Activated CD4-positive, alpha-beta T cell treated with anti-CD3 and anti-CD28 coated beads, Interleukin-2, amount 10 ng/mL, durations not matched to agents 24 days and 14 days (primary cell): ENCODE data around the gene FMNL2. TPM values are rescaled to one million over a fixed set of nuclear protein-coding genes. Genes with fewer than 3 reads are reported as not detected.
A peak's percentile ranks its signal among the peaks of the same experiment; 100 is the strongest.

Source experiments
- DNase-seq: peaks from one replicate; pipeline ENCODE4 v3.0.0; 2022
- H3K27ac Mint-ChIP-seq: one replicate; pipeline ENCODE4 v1.8.0; 2022; ENCODE audit warnings: mild to moderate bottlenecking, mixed read lengths
- H3K27me3 Mint-ChIP-seq: one replicate; pipeline ENCODE4 v1.8.0; 2022; ENCODE audit warnings: mixed read lengths
- H3K36me3 Mint-ChIP-seq: one replicate; pipeline ENCODE4 v1.8.0; 2022; ENCODE audit warnings: low read depth, mild to moderate bottlenecking, mixed read lengths
- H3K4me1 Mint-ChIP-seq: one replicate; pipeline ENCODE4 v1.8.0; 2021; ENCODE audit warnings: mixed read lengths
- H3K4me3 Mint-ChIP-seq: one replicate; pipeline ENCODE4 v1.8.0; 2022; ENCODE audit warnings: mild to moderate bottlenecking, moderate library complexity, mixed read lengths
- H3K9me3 Mint-ChIP-seq: one replicate; pipeline ENCODE4 v1.8.0; 2021; ENCODE audit warnings: mixed read lengths
- intact Hi-C: fragments of 100-400 bp; cut with micrococcal nuclease; formaldehyde crosslinking; loops from one replicate; pipeline ENCODE4 v1.15.1; 2023
- total RNA-seq: library from RNA; stranded (reverse); gene quantifications from 2 replicates; pipeline ENCODE4 v1.2.3, GENCODE V29; 2022

FMNL2 gene
- total RNA-seq, 1 donor from 2014 or later = 14.9 TPM

DNA sequence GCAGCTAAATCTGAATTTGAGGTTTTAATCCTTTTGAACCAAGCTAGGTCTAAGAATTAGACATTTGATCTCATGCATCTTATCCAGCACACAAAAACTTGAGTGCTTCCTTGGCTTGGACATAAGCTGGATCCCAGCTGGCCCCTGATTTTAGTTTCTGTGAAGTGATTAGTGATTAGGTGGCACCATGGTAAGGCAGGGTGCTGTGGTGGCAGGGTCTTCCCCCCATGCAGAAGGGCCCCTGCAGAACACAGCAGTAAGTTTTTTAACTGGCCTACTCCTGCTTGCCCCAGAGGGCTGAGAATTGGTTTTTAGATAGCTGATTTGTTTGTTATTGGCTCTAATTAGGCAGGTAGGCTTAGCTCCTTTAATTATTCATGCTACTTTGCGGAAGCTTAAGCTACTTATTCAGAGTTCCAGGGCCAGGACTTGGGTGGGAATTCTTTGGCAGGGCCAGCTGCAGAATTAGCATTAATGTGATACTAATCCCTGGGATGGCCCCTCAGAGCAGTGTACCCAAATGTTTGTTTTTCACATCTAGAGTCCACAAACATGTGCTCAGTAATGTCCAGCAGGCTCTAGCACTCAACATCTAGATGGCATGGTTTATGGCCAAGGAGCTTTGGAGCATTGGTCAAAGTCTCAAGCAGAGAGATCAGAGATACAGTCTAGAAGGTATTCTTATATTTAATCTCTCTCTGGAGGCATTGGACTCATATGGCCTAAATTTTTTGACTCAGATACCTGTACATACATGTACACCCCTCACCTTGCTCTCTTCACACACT lies 99.6 kb downstream of the FMNL2 start:
- no peaks in the 10 kb centered on the region for H3K4me1 Mint-ChIP-seq
- no peaks in the 10 kb centered on the region for H3K36me3 Mint-ChIP-seq
- DNase-seq = no peak
- H3K4me3 Mint-ChIP-seq = no peak overlapping the region
- intact Hi-C loops = no loop called here
- no peaks in the 10 kb centered on the region for H3K27me3 Mint-ChIP-seq
- H3K27ac Mint-ChIP-seq = no peak overlapping the region
- H3K9me3 Mint-ChIP-seq = no peaks in the 10 kb centered on the region

DNA sequence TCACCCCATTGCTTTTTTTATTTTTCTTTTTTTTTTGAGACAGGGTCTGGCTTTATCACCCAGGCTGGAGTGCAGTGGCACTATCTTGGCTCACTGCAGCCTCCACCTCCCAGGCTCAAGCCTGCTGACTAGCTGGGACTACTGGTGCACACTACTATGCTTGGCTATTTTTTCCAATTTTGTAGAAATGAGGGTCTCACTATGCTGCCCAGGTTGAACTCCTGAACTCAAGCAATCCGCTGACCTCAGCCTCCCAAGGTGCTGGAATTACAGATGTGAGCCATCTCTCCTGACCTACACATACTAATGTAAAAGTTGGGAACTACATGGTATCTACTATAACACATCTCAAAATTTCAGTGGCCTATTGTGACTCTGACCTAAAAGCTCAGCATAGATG lies 101.2 kb downstream of the FMNL2 start:
- H3K27me3 Mint-ChIP-seq = peaks cover 2% of the 10 kb centered on the region
- no peak for DNase-seq
- no peak overlapping the region for H3K27ac Mint-ChIP-seq
- no peaks in the 10 kb centered on the region for H3K36me3 Mint-ChIP-seq
- peaks cover 3% of the 10 kb centered on the region for H3K4me1 Mint-ChIP-seq
- H3K4me3 Mint-ChIP-seq = no peak overlapping the region
- intact Hi-C loops = no loop called here
- H3K9me3 Mint-ChIP-seq = no peaks in the 10 kb centered on the region

DNA sequence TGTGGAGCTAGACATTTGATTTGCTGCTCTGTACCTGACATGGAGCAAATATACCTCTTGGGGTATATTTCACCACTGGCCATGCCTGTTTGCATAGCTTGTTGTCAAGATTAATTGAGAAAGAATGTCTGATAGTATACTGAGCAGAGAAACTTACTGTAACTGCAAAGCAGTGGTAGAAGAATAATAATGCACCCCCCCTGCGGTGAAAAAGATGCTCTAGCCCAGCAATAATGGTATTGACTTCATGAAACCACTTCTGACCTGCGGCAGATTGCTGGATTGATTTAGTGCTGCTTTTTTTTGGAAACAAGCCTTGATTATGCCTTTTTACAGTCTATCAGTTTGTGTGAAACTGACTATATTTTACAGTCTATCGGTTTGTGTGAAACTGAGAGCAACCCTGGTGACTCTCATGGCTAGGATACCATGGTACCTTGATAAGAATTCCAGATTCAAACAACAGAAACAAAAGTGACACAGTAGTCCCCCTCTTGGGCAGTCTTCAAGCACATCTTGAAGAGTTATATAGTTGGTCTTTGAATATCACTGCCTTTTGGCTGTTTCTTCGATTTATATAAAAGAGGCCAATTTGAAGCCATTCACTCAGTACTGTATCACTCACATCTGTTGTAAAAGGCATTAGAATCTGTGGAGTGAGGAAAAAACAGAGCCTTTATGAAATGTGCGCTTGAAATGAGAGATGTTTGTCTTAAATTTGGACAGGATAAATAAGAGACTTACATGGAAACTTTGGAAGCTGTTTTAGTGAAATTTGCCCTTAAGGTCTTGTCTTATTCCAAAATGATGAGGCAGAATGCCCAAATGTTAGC lies 102.5 kb downstream of the FMNL2 start:
- Mint-ChIP-seq H3K4me3 (no peak overlapping the region), H3K27me3 (peaks cover 2% of the 10 kb centered on the region), H3K27ac (no peak overlapping the region), H3K4me1 (peaks cover 3% of the 10 kb centered on the region), H3K36me3 (no peaks in the 10 kb centered on the region), H3K9me3 (no peaks in the 10 kb centered on the region)
- intact Hi-C loops = no loop called here
- DNase-seq = no peak

DNA sequence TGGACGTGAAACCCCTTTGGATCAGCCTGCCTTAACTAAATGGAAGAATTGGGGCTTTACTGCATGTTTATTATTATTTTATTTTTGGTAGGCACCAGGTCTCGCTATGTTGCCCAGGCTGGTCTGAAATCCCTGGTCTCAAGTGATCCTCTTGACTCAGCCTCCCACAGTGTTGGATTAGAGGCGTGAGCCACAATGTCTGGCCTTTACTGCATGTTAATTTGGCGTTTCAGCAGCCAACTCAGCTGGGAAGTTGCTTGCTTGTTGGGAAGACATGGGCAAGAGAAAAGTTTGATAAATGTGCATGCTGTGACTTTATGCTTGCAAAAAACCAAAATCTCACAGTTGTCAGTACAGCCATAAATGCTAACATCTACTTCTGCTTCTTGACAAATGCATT lies 105.1 kb downstream of the FMNL2 start:
- no peak overlapping the region for H3K4me3 Mint-ChIP-seq
- no peak for DNase-seq
- H3K4me1 Mint-ChIP-seq = peaks cover 3% of the 10 kb centered on the region
- H3K9me3 Mint-ChIP-seq = no peaks in the 10 kb centered on the region
- no peak overlapping the region for H3K27ac Mint-ChIP-seq
- intact Hi-C loops = no loop called here
- peaks cover 6% of the 10 kb centered on the region for H3K27me3 Mint-ChIP-seq
- no peaks in the 10 kb centered on the region for H3K36me3 Mint-ChIP-seq

DNA sequence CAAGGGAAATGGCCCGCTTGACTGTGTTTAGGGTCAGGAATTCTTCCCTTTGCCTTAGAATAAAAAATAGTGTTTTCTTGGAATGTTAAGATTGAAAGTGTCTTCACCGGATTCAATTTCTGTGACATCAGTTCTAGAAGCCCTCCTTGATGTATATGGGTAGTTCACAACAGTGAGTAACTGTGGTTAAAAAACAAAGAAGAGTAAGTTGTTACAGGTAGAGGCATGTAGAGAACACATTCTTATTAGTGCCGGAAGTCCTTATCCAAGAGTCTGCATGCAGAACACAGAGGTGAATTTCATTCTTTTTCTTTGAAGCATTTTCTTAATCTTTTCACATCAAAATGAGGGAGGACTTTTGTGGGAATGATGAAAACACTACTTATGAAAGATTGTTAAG lies 105.5 kb downstream of the FMNL2 start:
- intact Hi-C loops = no loop called here
- no peak overlapping the region for H3K4me3 Mint-ChIP-seq
- no peaks in the 10 kb centered on the region for H3K36me3 Mint-ChIP-seq
- H3K27ac Mint-ChIP-seq = no peak overlapping the region
- peaks cover 6% of the 10 kb centered on the region for H3K27me3 Mint-ChIP-seq
- no peaks in the 10 kb centered on the region for H3K9me3 Mint-ChIP-seq
- peaks cover 3% of the 10 kb centered on the region for H3K4me1 Mint-ChIP-seq
- no peak for DNase-seq

DNA sequence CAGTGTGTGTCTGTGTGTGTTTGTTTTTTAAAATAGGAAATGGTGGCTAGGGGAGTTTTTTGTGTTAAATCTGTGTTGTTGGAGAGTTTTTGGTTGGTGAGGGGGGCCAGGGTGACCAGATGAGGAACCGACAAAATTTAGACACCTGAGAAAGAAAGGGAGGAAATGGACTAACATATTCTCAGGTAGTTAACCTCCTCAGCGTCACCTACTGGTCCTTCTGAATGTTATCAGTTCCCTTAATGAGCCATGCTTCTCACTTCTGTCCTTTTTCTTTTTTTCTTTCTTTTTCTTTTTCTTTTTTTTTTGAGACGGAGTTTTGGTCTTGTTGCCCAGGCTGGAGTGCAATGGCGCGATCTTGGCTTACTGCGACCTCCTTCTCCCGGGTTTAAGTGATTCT lies 107.0 kb downstream of the FMNL2 start:
- DNase-seq = no peak
- Mint-ChIP-seq H3K36me3 (no peaks in the 10 kb centered on the region), H3K9me3 (no peaks in the 10 kb centered on the region), H3K27ac (no peak overlapping the region), H3K4me1 (peaks cover 11% of the 10 kb centered on the region), H3K4me3 (no peak overlapping the region), H3K27me3 (peaks cover 6% of the 10 kb centered on the region)
- intact Hi-C loops = no loop called here

DNA sequence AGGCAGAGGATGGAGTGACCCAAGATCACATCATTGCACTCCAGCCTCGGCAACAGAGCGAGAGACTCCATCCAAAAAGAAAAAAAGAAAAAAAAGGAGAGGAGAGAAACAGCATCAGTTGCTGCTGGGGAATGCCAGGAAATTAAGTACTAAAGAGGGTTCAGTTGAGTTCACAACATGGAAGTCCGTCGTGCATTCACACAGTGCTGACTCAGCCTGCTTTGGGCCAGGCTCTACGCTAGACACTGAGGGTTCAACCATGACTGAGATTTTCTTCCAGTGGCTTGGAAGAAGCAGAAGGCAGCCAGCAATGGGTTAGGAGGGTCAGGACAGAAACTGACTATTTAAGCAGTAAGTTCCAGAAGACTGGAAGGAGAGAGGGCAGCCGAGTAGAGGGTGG lies 108.8 kb downstream of the FMNL2 start:
- Mint-ChIP-seq H3K4me1 (peaks cover 14% of the 10 kb centered on the region), H3K36me3 (no peaks in the 10 kb centered on the region), H3K27ac (no peak overlapping the region), H3K4me3 (no peak overlapping the region), H3K27me3 (peaks cover 6% of the 10 kb centered on the region), H3K9me3 (peaks cover 4% of the 10 kb centered on the region)
- DNase-seq = no peak
- intact Hi-C loops = no loop called here

DNA sequence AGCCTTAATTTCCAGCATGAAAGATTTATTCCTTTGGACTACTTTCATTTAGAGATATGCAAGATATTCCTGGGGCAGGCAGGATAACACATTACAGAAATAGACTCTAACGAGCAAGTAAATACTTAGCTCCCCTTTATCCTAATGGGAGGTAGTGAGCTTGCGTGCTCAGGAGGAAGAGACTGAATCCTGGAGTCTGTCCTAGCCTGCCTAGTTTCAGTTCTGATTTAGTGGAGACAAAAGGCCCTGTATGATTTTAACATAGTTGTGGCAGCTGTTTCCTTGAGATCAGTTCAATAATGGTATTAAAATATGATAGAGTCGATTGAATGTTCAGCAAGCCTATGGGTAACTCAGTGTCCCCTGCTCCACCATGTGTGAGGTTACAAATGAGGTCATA lies 109.5 kb downstream of the FMNL2 start:
- intact Hi-C loops = no loop called here
- Mint-ChIP-seq H3K9me3 (peaks cover 4% of the 10 kb centered on the region), H3K27ac (no peak overlapping the region), H3K27me3 (peaks cover 6% of the 10 kb centered on the region), H3K36me3 (no peaks in the 10 kb centered on the region), H3K4me3 (no peak overlapping the region), H3K4me1 (peaks cover 14% of the 10 kb centered on the region)
- no peak for DNase-seq

DNA sequence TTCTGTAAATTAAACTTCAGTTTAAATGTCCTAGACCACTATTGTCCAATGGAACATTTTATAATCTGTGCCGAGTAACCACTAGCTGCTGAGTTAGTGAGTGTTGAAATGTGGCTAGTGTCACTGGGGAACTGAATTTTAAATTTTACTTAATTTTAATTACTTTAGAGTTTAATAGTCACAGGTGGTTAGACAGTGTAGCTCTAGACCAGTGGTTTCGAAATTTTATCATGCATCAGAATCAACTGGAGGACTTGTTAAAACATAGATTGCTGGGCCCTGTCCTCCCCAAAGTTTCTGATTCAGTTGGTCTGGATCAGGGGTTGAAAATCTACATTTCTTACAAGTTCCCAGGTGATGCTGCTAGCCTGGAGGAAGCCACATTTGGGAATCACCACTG lies 110.4 kb downstream of the FMNL2 start:
- peaks cover 13% of the 10 kb centered on the region for H3K4me1 Mint-ChIP-seq
- H3K4me3 Mint-ChIP-seq = no peak overlapping the region
- peaks cover 4% of the 10 kb centered on the region for H3K9me3 Mint-ChIP-seq
- peaks cover 6% of the 10 kb centered on the region for H3K27me3 Mint-ChIP-seq
- intact Hi-C loops = loop anchor here (1.0 to 5.0 kb wide), 2 partner anchors 30 to 127 kb away; no protein-coding TSS in a partner anchor
- H3K27ac Mint-ChIP-seq = peak overlapping the region; percentile 45
- no peak for DNase-seq
- H3K36me3 Mint-ChIP-seq = no peaks in the 10 kb centered on the region

DNA sequence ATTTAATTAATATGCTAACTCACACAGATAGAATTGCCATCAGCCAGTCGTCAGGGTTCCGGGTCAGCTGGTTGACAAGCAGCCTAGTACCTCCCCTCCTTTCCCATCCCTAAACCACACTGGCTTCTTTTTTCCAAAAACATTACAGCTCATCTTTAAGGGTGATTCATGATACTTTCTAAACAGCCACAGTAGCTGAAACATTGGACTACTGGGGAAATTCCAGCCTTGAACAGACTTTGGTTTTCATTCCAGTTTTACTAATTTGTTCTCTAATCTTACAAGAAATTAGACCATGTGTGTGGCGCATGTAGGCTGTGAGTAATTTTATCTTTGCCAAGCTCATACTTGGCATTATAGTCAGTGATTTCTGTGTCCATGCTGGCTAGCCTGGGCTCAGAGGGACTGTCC lies 110.8 kb downstream of the FMNL2 start:
- no peak for DNase-seq
- Mint-ChIP-seq H3K4me3 (no peak overlapping the region), H3K4me1 (peaks cover 11% of the 10 kb centered on the region), H3K27ac (peak overlapping the region; percentile 45), H3K9me3 (peaks cover 4% of the 10 kb centered on the region), H3K36me3 (no peaks in the 10 kb centered on the region), H3K27me3 (peaks cover 6% of the 10 kb centered on the region)
- intact Hi-C loops = loop anchor here (1.0 to 5.0 kb wide), 2 partner anchors 30 to 127 kb away; no protein-coding TSS in a partner anchor

DNA sequence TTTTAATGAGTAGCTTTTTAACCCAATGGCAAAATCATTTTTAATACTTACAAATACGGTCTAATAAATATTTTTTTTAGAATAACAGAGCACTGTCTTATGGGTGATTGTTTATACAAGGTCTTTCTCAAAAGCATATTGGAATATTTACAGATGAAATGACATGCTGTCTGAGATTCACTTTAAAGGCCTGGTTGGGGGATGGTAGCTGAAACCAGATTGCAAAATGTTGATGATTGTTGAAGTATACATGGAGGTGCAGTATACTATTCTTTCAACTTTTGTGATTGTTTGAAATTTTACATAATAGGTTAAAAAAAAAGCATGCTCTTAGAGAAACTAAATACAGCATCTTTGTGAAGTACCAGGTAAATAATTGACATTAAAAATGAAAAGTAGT lies 111.2 kb downstream of the FMNL2 start:
- H3K27ac Mint-ChIP-seq = no peak overlapping the region
- H3K36me3 Mint-ChIP-seq = no peaks in the 10 kb centered on the region
- H3K9me3 Mint-ChIP-seq = peaks cover 4% of the 10 kb centered on the region
- H3K4me3 Mint-ChIP-seq = no peak overlapping the region
- intact Hi-C loops = loop anchor here (5.0 kb wide), 1 partner anchor 126 kb away; no protein-coding TSS in a partner anchor
- H3K27me3 Mint-ChIP-seq = peaks cover 6% of the 10 kb centered on the region
- DNase-seq = no peak
- peaks cover 11% of the 10 kb centered on the region for H3K4me1 Mint-ChIP-seq

DNA sequence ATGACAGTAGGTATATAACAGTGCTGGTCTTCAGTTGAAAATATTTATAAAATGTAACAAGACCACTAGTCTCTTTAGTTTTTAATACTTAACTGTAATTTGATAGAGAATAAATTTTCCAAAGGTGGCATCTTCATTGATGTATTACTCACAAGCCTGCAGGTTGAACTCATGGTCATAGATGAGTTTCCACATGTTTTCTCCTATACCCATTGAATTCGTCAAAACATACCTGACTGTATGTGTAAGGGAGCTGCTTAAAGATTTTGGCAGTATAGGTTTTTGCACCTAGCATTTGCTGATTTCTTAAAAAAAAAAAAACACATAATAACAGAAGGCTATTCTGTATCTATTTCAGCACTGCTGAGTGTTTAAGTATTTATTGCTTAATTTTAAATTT lies 112.9 kb downstream of the FMNL2 start:
- Mint-ChIP-seq H3K9me3 (peaks cover 4% of the 10 kb centered on the region), H3K27ac (no peak overlapping the region), H3K4me1 (peaks cover 11% of the 10 kb centered on the region), H3K36me3 (no peaks in the 10 kb centered on the region), H3K4me3 (no peak overlapping the region), H3K27me3 (peaks cover 6% of the 10 kb centered on the region)
- no peak for DNase-seq
- intact Hi-C loops = loop anchor here (5.0 kb wide), 1 partner anchor 124 kb away; no protein-coding TSS in a partner anchor

DNA sequence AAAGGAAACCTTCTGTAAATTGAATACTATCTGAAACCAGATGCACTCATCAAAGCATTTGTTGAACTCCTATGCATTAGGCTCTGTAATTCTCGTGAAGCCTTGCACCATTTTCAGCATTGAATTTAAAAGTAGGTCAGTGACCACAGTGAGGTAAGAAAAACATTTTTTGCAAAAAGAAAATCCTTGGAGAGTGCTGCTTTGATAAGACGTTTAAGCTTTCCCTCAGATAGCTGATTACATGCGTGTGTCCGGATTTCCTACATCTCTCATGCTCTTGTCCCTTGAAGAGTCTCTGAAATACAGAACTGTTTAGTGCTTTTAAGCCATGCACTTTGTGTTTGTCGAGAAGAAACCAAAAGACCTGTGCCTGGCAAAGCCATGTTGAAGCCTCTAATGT lies 113.6 kb downstream of the FMNL2 start:
- no peak overlapping the region for H3K27ac Mint-ChIP-seq
- no peaks in the 10 kb centered on the region for H3K36me3 Mint-ChIP-seq
- peaks cover 4% of the 10 kb centered on the region for H3K9me3 Mint-ChIP-seq
- peaks cover 2% of the 10 kb centered on the region for H3K27me3 Mint-ChIP-seq
- H3K4me1 Mint-ChIP-seq = peaks cover 11% of the 10 kb centered on the region
- intact Hi-C loops = loop anchor here (5.0 kb wide), 1 partner anchor 124 kb away; no protein-coding TSS in a partner anchor
- DNase-seq = no peak
- H3K4me3 Mint-ChIP-seq = no peak overlapping the region

DNA sequence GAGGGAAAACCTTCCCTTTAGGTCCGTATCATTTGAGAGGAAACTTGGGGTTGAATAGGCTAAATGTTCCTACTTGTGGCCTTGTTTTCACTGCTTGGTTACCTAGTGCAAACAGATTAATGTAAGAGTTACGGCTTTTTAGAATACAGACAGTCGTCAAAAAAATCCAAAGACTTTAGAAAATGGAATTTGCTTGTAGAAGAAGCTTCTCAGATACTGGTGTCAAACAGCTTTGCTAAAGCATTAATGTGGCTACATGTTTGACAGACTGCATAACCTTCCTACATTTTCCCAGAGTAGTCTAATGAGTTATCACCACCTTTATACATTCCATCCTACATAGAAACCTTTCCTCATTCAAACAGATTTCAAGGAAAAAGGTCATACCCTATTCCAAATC lies 114.6 kb downstream of the FMNL2 start:
- Mint-ChIP-seq H3K36me3 (no peaks in the 10 kb centered on the region), H3K4me1 (peaks cover 11% of the 10 kb centered on the region), H3K4me3 (no peak overlapping the region), H3K27me3 (peaks cover 2% of the 10 kb centered on the region), H3K27ac (no peak overlapping the region), H3K9me3 (peaks cover 4% of the 10 kb centered on the region)
- intact Hi-C loops = loop anchor here (5.0 kb wide), 1 partner anchor 123 kb away; no protein-coding TSS in a partner anchor
- no peak for DNase-seq
